SK-N-SH (cell line): ENCODE data around the gene LENG9. TPM values are rescaled to one million over a fixed set of nuclear protein-coding genes. Genes with fewer than 3 reads are reported as not detected.

Source experiments
- CTCF ChIA-PET: fragments of 300-600, 350-600 bp; formaldehyde crosslinking; extraction: SDS; loops from one replicate; lab custom pipeline; 2021; lab: Yijun Ruan, JAX
- POLR2A ChIA-PET: fragments of 350-600 bp; sonication (Branson Sonifier 250); formaldehyde crosslinking; extraction: SDS; loops from one replicate; lab custom pipeline; 2020; ENCODE audit warnings: antibody characterized with exemption, inconsistent platforms; lab: Yijun Ruan, JAX
- DNase-seq: peaks from one replicate; pipeline ENCODE4 v3.0.0; 2012
- H2AFZ ChIP-seq: fragments of 200-600 bp; sonication (generic); 2 replicates; pipeline ENCODE4 v1.8.1; 2016; ENCODE audit warnings: antibody characterized with exemption, mild to moderate bottlenecking, low read depth
- H3F3A ChIP-seq: fragments of 200-600 bp; sonication (generic); replicated peaks from 2 replicates; pipeline ENCODE3; 2016; ENCODE audit warnings: antibody characterized with exemption, mild to moderate bottlenecking; ENCODE audit not compliant: insufficient read depth
- H3K27ac ChIP-seq, 2 experiments: fragments of 200-500 bp in 1 of 2; fragments of 200-600 bp in 1 of 2; sonication (Bioruptor generic) in 1 of 2; sonication (generic), shearing (Covaris generic) in 1 of 2; 2 replicates each; pipeline versions ENCODE4 v1.5.1 to v1.6.1; 2014 to 2016; ENCODE audit warnings: low read depth in 2 of 2, inconsistent platforms in 1 of 2, low read length in 1 of 2, mild to moderate bottlenecking in 1 of 2, mixed read lengths in 1 of 2
- H3K27me3 ChIP-seq: fragments of 200-600 bp; sonication (generic), shearing (Covaris generic); 2 replicates; pipeline ENCODE4 v1.6.1; 2016; ENCODE audit warnings: mixed run types; ENCODE audit not compliant: insufficient read depth
- H3K36me3 ChIP-seq, 2 experiments: fragments of 200-500 bp in 1 of 2; fragments of 200-600 bp in 1 of 2; sonication (Bioruptor generic) in 1 of 2; sonication (generic) in 1 of 2; replicated peaks in 1 of 2; 2 replicates each; pipeline versions ENCODE3 to v1.5.1; 2014 to 2016; ENCODE audit warnings: low read length in 1 of 2, mild to moderate bottlenecking in 1 of 2; ENCODE audit not compliant: insufficient read depth in 2 of 2, control insufficient read depth in 1 of 2
- H3K4me1 ChIP-seq, 2 experiments: fragments of 200-500 bp in 1 of 2; fragments of 200-600 bp in 1 of 2; sonication (Bioruptor generic) in 1 of 2; sonication (generic), shearing (Covaris generic) in 1 of 2; 2 replicates each; pipeline versions ENCODE4 v1.5.1 to v1.6.1; 2014 to 2016; ENCODE audit warnings: low read depth in 1 of 2, low read length in 1 of 2, mixed run types in 1 of 2; ENCODE audit not compliant: insufficient read depth in 2 of 2, control insufficient read depth in 1 of 2
- H3K4me2 ChIP-seq: fragments of 200-600 bp; sonication (generic), shearing (Covaris generic); 2 replicates; pipeline ENCODE4 v1.6.1; 2017; ENCODE audit warnings: mixed run types
- H3K4me3 ChIP-seq, 2 experiments: fragments of 200-500 bp in 1 of 2; fragments of 200-600 bp in 1 of 2; sonication (Bioruptor generic) in 1 of 2; sonication (generic), shearing (Covaris generic) in 1 of 2; 2 replicates each; pipeline versions ENCODE4 v1.5.1 to v1.8.1; 2014 to 2016; ENCODE audit warnings: low read depth in 2 of 2, inconsistent platforms in 1 of 2, low read length in 1 of 2, mild to moderate bottlenecking in 1 of 2, mixed read lengths in 1 of 2, moderate library complexity in 1 of 2
- H3K79me2 ChIP-seq: fragments of 200-600 bp; sonication (generic); 2 replicates; pipeline ENCODE4 v1.8.1; 2017; ENCODE audit warnings: mild to moderate bottlenecking; ENCODE audit not compliant: insufficient read depth
- H3K9ac ChIP-seq: fragments of 200-600 bp; sonication (generic); 2 replicates; pipeline ENCODE4 v1.6.1; 2017; ENCODE audit warnings: mixed run types
- H3K9me2 ChIP-seq: fragments of 200-600 bp; sonication (generic); 2 replicates; pipeline ENCODE4 v1.6.1; 2017; ENCODE audit warnings: mixed run types
- H3K9me3 ChIP-seq: fragments of 200-600 bp; sonication (generic); 2 replicates; pipeline ENCODE4 v1.6.1; 2017; ENCODE audit warnings: mixed run types, mild to moderate bottlenecking, moderate library complexity
- H4K20me1 ChIP-seq: fragments of 200-600 bp; sonication (generic); 2 replicates; pipeline ENCODE4 v1.6.1; 2017; ENCODE audit warnings: mild to moderate bottlenecking, mixed run types; ENCODE audit not compliant: insufficient read depth
- CHD2 ChIP-seq: fragments of 150-350 bp; IDR thresholded peaks from 2 replicates; pipeline ENCODE4 v1.6.1; 2018; ENCODE audit warnings: low read length; ENCODE audit not compliant: partially characterized antibody
- EP300 ChIP-seq, 2 experiments: IDR thresholded peaks; 2 replicates each; pipeline versions ENCODE4 v1.4.0 to v1.6.1; 2012; ENCODE audit warnings: borderline replicate concordance in 1 of 2, low read depth in 1 of 2, low read length in 1 of 2
- FOXJ3 ChIP-seq: sonication (generic); formaldehyde crosslinking; IDR thresholded peaks from 2 replicates; pipeline ENCODE4 v1.5.1; 2020; ENCODE audit warnings: mild to moderate bottlenecking, missing genetic modification reagents
- FOXM1 ChIP-seq: IDR thresholded peaks from 2 replicates; pipeline ENCODE4 v1.4.0; 2012; ENCODE audit warnings: low read depth, mild to moderate bottlenecking
- GABPA ChIP-seq: IDR thresholded peaks from 2 replicates; pipeline ENCODE4 v1.4.0; 2012; ENCODE audit warnings: low read depth, mild to moderate bottlenecking
- MEF2A ChIP-seq: IDR thresholded peaks from 2 replicates; pipeline ENCODE4 v1.4.0; 2012; ENCODE audit warnings: low read depth, borderline replicate concordance
- NFIC ChIP-seq: IDR thresholded peaks from 2 replicates; pipeline ENCODE4 v1.4.0; 2012; ENCODE audit warnings: borderline replicate concordance
- SMC3 ChIP-seq: IDR thresholded peaks from 2 replicates; pipeline ENCODE4 v1.6.1; 2012; ENCODE audit warnings: low read depth, low read length, improper control_type of control experiment
- TAF1 ChIP-seq: IDR thresholded peaks from 2 replicates; pipeline ENCODE4 v1.6.1; 2012; ENCODE audit warnings: low read depth, mild to moderate bottlenecking, low read length, moderate library complexity, borderline replicate concordance
- USF2 ChIP-seq: fragments of 150-350 bp; IDR thresholded peaks from 2 replicates; pipeline ENCODE4 v1.6.1; 2017; ENCODE audit warnings: antibody characterized with exemption, low read length, low read depth, borderline replicate concordance
- WGBS: methylation state at CpG from one replicate; pipeline ENCODE4 v1.1.6; 2017; ENCODE audit warnings: low lambda C conversion rate; 5-methylcytosine and 5-hydroxymethylcytosine counted together
- polyA plus RNA-seq, 3 experiments: library from polyadenylated mRNA; depleted of rRNA; stranded (reverse); fragments of >200 nt; gene quantifications; 2 replicates each; pipeline ENCODE4 v1.2.3, GENCODE V29; 2012
- TF ChIP-seq, protein P1 (sequence below): IDR thresholded peaks from 2 replicates; pipeline ENCODE4 v1.4.0; 2012; ENCODE audit warnings: low read depth, borderline replicate concordance
- TF ChIP-seq, protein P2 (sequence below): IDR thresholded peaks from 2 replicates; pipeline ENCODE4 v1.6.1; 2012; ENCODE audit warnings: mild to moderate bottlenecking, low read depth, low read length, moderate library complexity

Gene LENG9
- polyA plus RNA-seq, 1 of the 3 experiments (the other 2 are of a cell fraction): 0.20 TPM

GRCh38 chr19:54429545-54430227 is 33.9 kb downstream of the LENG9 start:
- Histone ChIP-seq H3K27ac (no peak overlapping the region), H3F3A (no peaks in the 10 kb centered on the region), H3K9ac (no peak overlapping the region), H3K27me3 (peaks cover 56% of the 10 kb centered on the region), H3K4me3 (no peak overlapping the region), H3K4me2 (no peak overlapping the region), H3K4me1 (peaks cover 0 to 12% of the 10 kb centered on the region in 2 experiments; a peak in 1 of 4 replicates), H3K9me2 (no peaks in the 10 kb centered on the region), H2AFZ (no peak overlapping the region), H3K79me2 (no peaks in the 10 kb centered on the region), H4K20me1 (0 out of 2 replicates have a peak, but pooled peaks cover under 1% of the 10 kb centered on the region), H3K9me3 (no peaks in the 10 kb centered on the region), H3K36me3 (no peaks in the 10 kb centered on the region)
- DNase-seq: peak; percentile 66
- WGBS: 16% methylated on average over 11 of the region's 13 CpGs
- ChIA-PET POLR2A (interaction anchor here (1.2 kb wide), 1 partner anchor 19 kb away, joined by 4 read pairs; the partner anchor contains the start of gene LENG8), CTCF (interaction anchor here (1.0 to 2.0 kb wide), 5 partner anchors 9 to 105 kb away, joined by 3 to 9 read pairs (median 4); no protein-coding TSS in a partner anchor)
- no peak for TF ChIP-seq EP300 (IDR thresholded peaks at IDR 0.05; ENCODE audit: borderline replicate concordance in 1 of 2, low read depth in 1 of 2, low read length in 1 of 2)
- TF ChIP-seq FOXM1: no peak
- TF ChIP-seq SMC3: no peak
- TF ChIP-seq, protein P1, sequence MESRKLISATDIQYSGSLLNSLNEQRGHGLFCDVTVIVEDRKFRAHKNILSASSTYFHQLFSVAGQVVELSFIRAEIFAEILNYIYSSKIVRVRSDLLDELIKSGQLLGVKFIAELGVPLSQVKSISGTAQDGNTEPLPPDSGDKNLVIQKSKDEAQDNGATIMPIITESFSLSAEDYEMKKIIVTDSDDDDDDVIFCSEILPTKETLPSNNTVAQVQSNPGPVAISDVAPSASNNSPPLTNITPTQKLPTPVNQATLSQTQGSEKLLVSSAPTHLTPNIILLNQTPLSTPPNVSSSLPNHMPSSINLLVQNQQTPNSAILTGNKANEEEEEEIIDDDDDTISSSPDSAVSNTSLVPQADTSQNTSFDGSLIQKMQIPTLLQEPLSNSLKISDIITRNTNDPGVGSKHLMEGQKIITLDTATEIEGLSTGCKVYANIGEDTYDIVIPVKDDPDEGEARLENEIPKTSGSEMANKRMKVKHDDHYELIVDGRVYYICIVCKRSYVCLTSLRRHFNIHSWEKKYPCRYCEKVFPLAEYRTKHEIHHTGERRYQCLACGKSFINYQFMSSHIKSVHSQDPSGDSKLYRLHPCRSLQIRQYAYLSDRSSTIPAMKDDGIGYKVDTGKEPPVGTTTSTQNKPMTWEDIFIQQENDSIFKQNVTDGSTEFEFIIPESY: no peak
- no peak for TF ChIP-seq TAF1
- no peak for TF ChIP-seq NFIC
- TF ChIP-seq FOXJ3 (CRISPR knock-in tag): no peak
- no peak for TF ChIP-seq MEF2A
- no peak for TF ChIP-seq CHD2
- TF ChIP-seq, protein P2, sequence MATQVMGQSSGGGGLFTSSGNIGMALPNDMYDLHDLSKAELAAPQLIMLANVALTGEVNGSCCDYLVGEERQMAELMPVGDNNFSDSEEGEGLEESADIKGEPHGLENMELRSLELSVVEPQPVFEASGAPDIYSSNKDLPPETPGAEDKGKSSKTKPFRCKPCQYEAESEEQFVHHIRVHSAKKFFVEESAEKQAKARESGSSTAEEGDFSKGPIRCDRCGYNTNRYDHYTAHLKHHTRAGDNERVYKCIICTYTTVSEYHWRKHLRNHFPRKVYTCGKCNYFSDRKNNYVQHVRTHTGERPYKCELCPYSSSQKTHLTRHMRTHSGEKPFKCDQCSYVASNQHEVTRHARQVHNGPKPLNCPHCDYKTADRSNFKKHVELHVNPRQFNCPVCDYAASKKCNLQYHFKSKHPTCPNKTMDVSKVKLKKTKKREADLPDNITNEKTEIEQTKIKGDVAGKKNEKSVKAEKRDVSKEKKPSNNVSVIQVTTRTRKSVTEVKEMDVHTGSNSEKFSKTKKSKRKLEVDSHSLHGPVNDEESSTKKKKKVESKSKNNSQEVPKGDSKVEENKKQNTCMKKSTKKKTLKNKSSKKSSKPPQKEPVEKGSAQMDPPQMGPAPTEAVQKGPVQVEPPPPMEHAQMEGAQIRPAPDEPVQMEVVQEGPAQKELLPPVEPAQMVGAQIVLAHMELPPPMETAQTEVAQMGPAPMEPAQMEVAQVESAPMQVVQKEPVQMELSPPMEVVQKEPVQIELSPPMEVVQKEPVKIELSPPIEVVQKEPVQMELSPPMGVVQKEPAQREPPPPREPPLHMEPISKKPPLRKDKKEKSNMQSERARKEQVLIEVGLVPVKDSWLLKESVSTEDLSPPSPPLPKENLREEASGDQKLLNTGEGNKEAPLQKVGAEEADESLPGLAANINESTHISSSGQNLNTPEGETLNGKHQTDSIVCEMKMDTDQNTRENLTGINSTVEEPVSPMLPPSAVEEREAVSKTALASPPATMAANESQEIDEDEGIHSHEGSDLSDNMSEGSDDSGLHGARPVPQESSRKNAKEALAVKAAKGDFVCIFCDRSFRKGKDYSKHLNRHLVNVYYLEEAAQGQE: no peak
- no peak for TF ChIP-seq USF2
- TF ChIP-seq GABPA: no peak
